ENCODE measurements around the gene EML1. TPM values are rescaled to one million over a fixed set of nuclear protein-coding genes. Genes with fewer than 3 reads are reported as not detected.

The EML1 gene
- total and polyA plus RNA-seq, 3 donors from 2014 or later, result 18.1 to 22.7 (median 22.0) TPM

DNA sequence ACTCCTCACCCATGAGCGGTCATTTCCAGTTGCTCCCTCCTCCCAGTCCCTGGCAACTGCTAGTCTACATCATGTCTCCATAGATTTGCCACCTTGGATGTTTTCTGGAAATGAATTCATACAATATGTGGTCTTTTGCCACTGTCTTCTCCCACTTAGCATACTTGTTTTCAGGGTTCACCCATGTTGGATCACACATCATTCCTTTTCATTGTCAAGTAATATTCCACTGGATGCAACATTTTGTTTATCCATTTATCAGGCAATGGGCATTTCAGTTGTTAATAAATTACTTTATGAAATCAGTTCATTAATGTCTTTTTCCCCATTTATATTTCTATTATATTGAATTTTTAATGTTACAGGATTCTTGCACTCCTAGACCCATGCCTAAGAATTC is 64.3 kb downstream of the EML1 start:
- TF ChIP-seq CTCF (IDR thresholded peaks at IDR 0.05), result no peak
- no peak for TF ChIP-seq POLR2A (IDR thresholded peaks at IDR 0.05)
- H3K27ac ChIP-seq, result no peak overlapping the region
- WGBS, 2 donors, result 85 to 100% methylated on average over 1 of the region's 1 CpG
- H3K4me3 ChIP-seq, result no peak overlapping the region
- no peaks in the 10 kb centered on the region for H3K27me3 ChIP-seq
- intact Hi-C loops (cut with DNase I; ENCODE audit: low total_unique reads), result no loop called here
- no peak for DNase-seq
- no peaks in the 10 kb centered on the region for H3K4me1 ChIP-seq
- H3K9me3 ChIP-seq, result no peaks in the 10 kb centered on the region
- no peaks in the 10 kb centered on the region for H3K36me3 ChIP-seq (ENCODE audit: low read depth, missing control alignments)

DNA sequence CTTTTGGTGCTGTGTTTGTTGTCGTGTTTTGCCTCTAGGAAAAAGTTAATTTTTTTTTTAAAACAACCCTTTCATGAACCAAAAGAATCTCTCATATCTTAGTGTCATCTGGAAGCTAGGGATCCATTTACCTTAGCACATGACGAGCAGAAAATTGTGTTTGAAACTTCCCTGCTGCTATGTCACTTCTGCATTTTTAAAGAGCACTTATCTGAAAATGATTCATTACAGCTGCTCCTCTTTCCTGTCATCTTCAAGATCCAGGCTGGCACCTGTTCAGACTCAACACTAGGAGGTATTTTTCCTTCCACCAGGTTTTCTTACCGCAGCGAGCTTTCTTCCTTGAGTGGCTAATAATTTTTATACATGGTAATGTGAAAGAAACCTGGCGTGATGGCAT is 67.0 kb downstream of the EML1 start:
- no peak overlapping the region for H3K4me3 ChIP-seq
- TF ChIP-seq CTCF (IDR thresholded peaks at IDR 0.05), result no peak
- no peak for TF ChIP-seq POLR2A (IDR thresholded peaks at IDR 0.05)
- H3K27me3 ChIP-seq, result no peaks in the 10 kb centered on the region
- H3K4me1 ChIP-seq, result no peaks in the 10 kb centered on the region
- no peaks in the 10 kb centered on the region for H3K36me3 ChIP-seq (ENCODE audit: low read depth, missing control alignments)
- no peak for DNase-seq
- no peaks in the 10 kb centered on the region for H3K9me3 ChIP-seq
- intact Hi-C loops (cut with DNase I; ENCODE audit: low total_unique reads), result no loop called here
- no peak overlapping the region for H3K27ac ChIP-seq
- WGBS, 2 donors, result 91% methylated on average over 5 of the region's 5 CpGs

- H3K27me3 ChIP-seq, result no peaks in the 10 kb centered on the region
- H3K36me3 ChIP-seq (ENCODE audit: low read depth, missing control alignments), result no peaks in the 10 kb centered on the region
- no peaks in the 10 kb centered on the region for H3K4me1 ChIP-seq
- no peak for TF ChIP-seq CTCF (IDR thresholded peaks at IDR 0.05)
- no peak for TF ChIP-seq POLR2A (IDR thresholded peaks at IDR 0.05)
- intact Hi-C loops (cut with DNase I; ENCODE audit: low total_unique reads), result no loop called here
- H3K27ac ChIP-seq, result no peak overlapping the region
- H3K4me3 ChIP-seq, result no peak overlapping the region
- H3K9me3 ChIP-seq, result no peaks in the 10 kb centered on the region
- 81 to 91% methylated on average over 4 of the region's 4 CpGs for WGBS, 2 donors
- DNase-seq, result no peak
Measured at GRCh38 chr14:99862136-99862535, 68.9 kb downstream of the EML1 start.

DNA sequence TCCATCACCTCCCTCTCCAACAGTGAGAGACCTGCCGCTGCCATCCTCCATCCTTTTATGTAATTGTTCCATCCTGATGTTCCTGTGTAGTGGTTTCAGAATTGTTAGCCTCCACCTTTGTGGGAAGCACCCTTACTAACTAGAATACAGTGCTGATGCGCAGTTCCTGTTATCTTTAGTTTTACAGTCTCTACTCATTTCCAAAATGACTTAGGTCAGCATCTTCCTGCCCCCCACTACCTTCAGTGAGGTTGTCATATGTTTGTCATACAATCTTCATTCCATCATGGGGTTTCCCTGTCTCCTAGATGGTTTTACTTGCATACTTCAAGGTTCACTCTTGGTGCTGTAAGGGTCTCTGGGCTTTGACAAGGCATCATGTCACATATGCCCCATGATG is 69.8 kb downstream of the EML1 start:
- TF ChIP-seq POLR2A (IDR thresholded peaks at IDR 0.05) (no peak), CTCF (IDR thresholded peaks at IDR 0.05) (no peak)
- WGBS, 2 donors, result 87 to 94% methylated on average over 2 of the region's 2 CpGs
- Histone ChIP-seq H3K9me3 (no peaks in the 10 kb centered on the region), H3K4me3 (no peak overlapping the region), H3K27me3 (no peaks in the 10 kb centered on the region), H3K4me1 (no peaks in the 10 kb centered on the region), H3K27ac (no peak overlapping the region), H3K36me3 (ENCODE audit: low read depth, missing control alignments) (no peaks in the 10 kb centered on the region)
- no peak for DNase-seq
- intact Hi-C loops (cut with DNase I; ENCODE audit: low total_unique reads), result no loop called here

GRCh38 chr14:99865408-99865807 is 72.2 kb downstream of the EML1 start:
- 86 to 100% methylated on average over 2 of the region's 2 CpGs for WGBS, 2 donors
- no peak for DNase-seq
- TF ChIP-seq CTCF (IDR thresholded peaks at IDR 0.05), result no peak
- TF ChIP-seq POLR2A (IDR thresholded peaks at IDR 0.05), result no peak
- Histone ChIP-seq H3K4me3 (no peak overlapping the region), H3K27ac (no peak overlapping the region), H3K4me1 (no peaks in the 10 kb centered on the region), H3K27me3 (no peaks in the 10 kb centered on the region), H3K9me3 (no peaks in the 10 kb centered on the region), H3K36me3 (ENCODE audit: low read depth, missing control alignments) (no peaks in the 10 kb centered on the region)
- intact Hi-C loops (cut with DNase I; ENCODE audit: low total_unique reads), result no loop called here
